Trophoblast cell (in vitro differentiated cells and primary cell): ENCODE results near the gene BMPER.

Experiments
- DNase-seq, 2 donors: peaks; one replicate each; pipeline ENCODE4 v3.0.0-alpha.2; 2016
- H2AFZ ChIP-seq: 2 replicates; pipeline ENCODE4 v1.6.1; 2013; ENCODE audit warnings: low read length, moderate library complexity, mild to moderate bottlenecking; ENCODE audit not compliant: insufficient read depth, poor library complexity
- H2AK5ac ChIP-seq: 2 replicates; pipeline ENCODE4 v1.6.1; 2013; ENCODE audit warnings: mild to moderate bottlenecking, low read length
- H2BK120ac ChIP-seq: 2 replicates; pipeline ENCODE4 v1.6.1; 2013; ENCODE audit warnings: low read length, mild to moderate bottlenecking, moderate library complexity; ENCODE audit not compliant: insufficient read depth, poor library complexity
- H2BK12ac ChIP-seq: 2 replicates; pipeline ENCODE4 v1.6.1; 2013; ENCODE audit warnings: mild to moderate bottlenecking, low read length, moderate library complexity
- H2BK5ac ChIP-seq: 2 replicates; pipeline ENCODE4 v1.6.1; 2013; ENCODE audit warnings: low read length, low read depth, moderate library complexity, mild to moderate bottlenecking; ENCODE audit not compliant: poor library complexity
- H3K14ac ChIP-seq: 2 replicates; pipeline ENCODE4 v1.6.1; 2013; ENCODE audit warnings: mild to moderate bottlenecking, low read length
- H3K18ac ChIP-seq: 2 replicates; pipeline ENCODE4 v1.6.1; 2013; ENCODE audit warnings: mild to moderate bottlenecking, low read length
- H3K23ac ChIP-seq: 2 replicates; pipeline ENCODE4 v1.6.1; 2013; ENCODE audit warnings: low read length
- H3K27ac ChIP-seq: 2 replicates; pipeline ENCODE4 v1.5.1; 2013; ENCODE audit warnings: low read depth, mild to moderate bottlenecking, inconsistent platforms, low read length, moderate library complexity
- H3K27me3 ChIP-seq: 2 replicates; pipeline ENCODE4 v1.6.1; 2013; ENCODE audit warnings: inconsistent platforms, mild to moderate bottlenecking, low read length, moderate library complexity; ENCODE audit not compliant: insufficient read depth
- H3K36me3 ChIP-seq, 2 experiments: 1 replicate in 1 of 2; 2 replicates in 1 of 2; pipeline ENCODE4 v1.6.1; 2013; ENCODE audit warnings: low read length in 2 of 2, mild to moderate bottlenecking in 2 of 2, moderate library complexity in 1 of 2; ENCODE audit not compliant: insufficient read depth in 2 of 2, control insufficient read depth in 1 of 2
- H3K4ac ChIP-seq: 2 replicates; pipeline ENCODE4 v1.6.1; 2013; ENCODE audit warnings: low read depth, mild to moderate bottlenecking, low read length, moderate library complexity
- H3K4me1 ChIP-seq, 2 experiments: 1 replicate in 1 of 2; 2 replicates in 1 of 2; pipeline ENCODE4 v1.6.1; 2013; ENCODE audit warnings: low read length in 2 of 2, mild to moderate bottlenecking in 2 of 2, moderate library complexity in 1 of 2; ENCODE audit not compliant: insufficient read depth in 2 of 2, control insufficient read depth in 1 of 2
- H3K4me2 ChIP-seq: 2 replicates; pipeline ENCODE4 v1.6.1; 2013; ENCODE audit warnings: inconsistent platforms, mild to moderate bottlenecking, low read length, moderate library complexity
- H3K4me3 ChIP-seq: 2 replicates; pipeline ENCODE4 v1.5.1; 2013; ENCODE audit warnings: mild to moderate bottlenecking, low read depth, low read length, inconsistent platforms
- H3K79me1 ChIP-seq: one replicate; pipeline ENCODE4 v1.6.1; 2013; ENCODE audit warnings: low read length
- H3K79me2 ChIP-seq: 2 replicates; pipeline ENCODE4 v1.6.1; 2013; ENCODE audit warnings: low read length, mild to moderate bottlenecking; ENCODE audit not compliant: control insufficient read depth, insufficient read depth, poor library complexity
- H3K9ac ChIP-seq: 2 replicates; pipeline ENCODE4 v1.6.1; 2013; ENCODE audit warnings: mild to moderate bottlenecking, low read length
- H3K9me3 ChIP-seq: 2 replicates; pipeline ENCODE4 v1.6.1; 2013; ENCODE audit warnings: low read depth, mild to moderate bottlenecking, control low read depth, inconsistent platforms, low read length; ENCODE audit not compliant: insufficient read depth
- H4K12ac ChIP-seq: 2 replicates; pipeline ENCODE4 v1.6.1; 2013; ENCODE audit warnings: low read depth, mild to moderate bottlenecking, low read length, moderate library complexity
- H4K8ac ChIP-seq: 2 replicates; pipeline ENCODE4 v1.6.1; 2013; ENCODE audit warnings: low read depth, mild to moderate bottlenecking, low read length, moderate library complexity
- H4K91ac ChIP-seq: one replicate; pipeline ENCODE4 v1.6.1; 2013; ENCODE audit warnings: low read depth, mild to moderate bottlenecking, low read length, moderate library complexity
- WGBS: extraction: QIAGEN DNeasy Blood & Tissue Kit; methylation state at CpG from one replicate; pipeline ENCODE4 v1.1.7; 2013; ENCODE audit warnings: missing lambda C conversion rate; ENCODE audit not compliant: insufficient read length, insufficient coverage; ENCODE audit errors: extremely low coverage; 5-methylcytosine and 5-hydroxymethylcytosine counted together

The BMPER gene

DNA sequence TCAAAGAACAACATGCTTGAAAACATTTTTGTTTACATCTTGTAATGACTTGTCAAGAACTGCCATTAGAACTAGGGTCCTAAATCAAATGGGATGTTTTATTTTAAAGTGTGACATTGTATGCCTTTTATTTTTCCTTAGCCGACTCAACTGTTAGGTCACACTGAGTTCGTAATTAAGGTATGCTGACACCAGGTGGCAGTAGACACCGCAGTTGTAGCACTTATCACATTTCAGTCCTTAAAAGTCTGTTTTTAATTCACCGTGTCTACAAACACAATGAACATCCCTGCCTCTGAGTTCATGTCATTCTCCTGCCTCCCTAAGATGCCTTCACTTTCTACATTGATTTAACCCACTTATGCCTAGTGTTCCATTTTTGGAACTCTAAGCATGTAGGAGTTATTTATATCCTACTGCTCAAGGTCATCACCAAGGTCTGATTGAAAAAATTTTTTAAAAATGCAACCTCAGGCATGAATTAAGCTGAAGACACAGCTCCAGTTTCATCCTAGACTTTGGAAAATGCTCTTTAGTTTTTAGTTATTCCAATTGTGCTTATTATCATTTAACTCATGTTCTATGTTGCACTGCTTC lies 186.1 kb downstream of the BMPER start:
- no peaks in the 10 kb centered on the region for H3K79me1 ChIP-seq
- no peak overlapping the region for H3K14ac ChIP-seq
- H3K79me2 ChIP-seq, result no peaks in the 10 kb centered on the region
- H4K12ac ChIP-seq, result no peak overlapping the region
- no peaks in the 10 kb centered on the region for H3K27me3 ChIP-seq
- WGBS, result no CpG with 5 or more reads among the region's 4 CpGs
- no peak overlapping the region for H3K4me2 ChIP-seq
- H3K4me3 ChIP-seq, result no peak overlapping the region
- H4K91ac ChIP-seq, result no peak overlapping the region
- no peak overlapping the region for H3K4ac ChIP-seq
- no peak overlapping the region for H2AFZ ChIP-seq
- no peak overlapping the region for H2AK5ac ChIP-seq
- H3K27ac ChIP-seq, result no peak overlapping the region
- H3K36me3 ChIP-seq, result no peaks in the 10 kb centered on the region
- H2BK5ac ChIP-seq, result no peak overlapping the region
- no peak overlapping the region for H3K18ac ChIP-seq
- peak; percentile 53 to 90 for DNase-seq
- no peak overlapping the region for H3K9ac ChIP-seq
- H2BK12ac ChIP-seq, result no peak overlapping the region
- no peak overlapping the region for H3K23ac ChIP-seq
- H4K8ac ChIP-seq, result no peak overlapping the region
- peaks cover 2% of the 10 kb centered on the region for H3K9me3 ChIP-seq
- H2BK120ac ChIP-seq, result no peak overlapping the region
- no peaks in the 10 kb centered on the region for H3K4me1 ChIP-seq

DNA sequence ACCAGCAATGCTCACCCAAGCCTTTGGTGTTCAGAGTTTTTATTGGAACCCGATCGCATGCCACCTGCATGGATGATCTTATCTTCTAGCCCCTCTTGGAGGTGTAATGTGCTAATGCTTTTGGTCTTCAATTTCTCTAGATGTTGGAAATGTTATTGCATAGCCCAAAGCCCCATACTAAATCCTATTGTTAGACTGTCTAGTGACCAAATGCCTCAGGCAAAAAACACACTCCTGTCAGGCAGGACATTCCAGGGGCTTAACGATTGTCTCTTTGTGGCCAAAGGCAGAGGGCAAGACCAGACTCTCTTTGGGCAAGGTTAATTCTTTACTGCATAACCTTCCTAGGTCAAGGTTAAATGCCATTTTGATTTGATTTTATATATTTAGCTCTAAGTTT lies 187.9 kb downstream of the BMPER start:
- H2AK5ac ChIP-seq, result no peak overlapping the region
- H4K91ac ChIP-seq, result no peak overlapping the region
- H2BK5ac ChIP-seq, result no peak overlapping the region
- H3K27me3 ChIP-seq, result no peaks in the 10 kb centered on the region
- H3K79me2 ChIP-seq, result no peaks in the 10 kb centered on the region
- no peaks in the 10 kb centered on the region for H3K4me1 ChIP-seq
- no peak overlapping the region for H4K8ac ChIP-seq
- no CpG with 5 or more reads among the region's 3 CpGs for WGBS
- no peak overlapping the region for H3K18ac ChIP-seq
- no peak overlapping the region for H3K4ac ChIP-seq
- no peak overlapping the region for H3K27ac ChIP-seq
- H3K14ac ChIP-seq, result no peak overlapping the region
- H3K36me3 ChIP-seq, result no peaks in the 10 kb centered on the region
- DNase-seq, result no peak
- no peak overlapping the region for H2AFZ ChIP-seq
- H2BK12ac ChIP-seq, result no peak overlapping the region
- no peak overlapping the region for H4K12ac ChIP-seq
- H3K23ac ChIP-seq, result no peak overlapping the region
- H2BK120ac ChIP-seq, result no peak overlapping the region
- H3K4me3 ChIP-seq, result no peak overlapping the region
- H3K4me2 ChIP-seq, result no peak overlapping the region
- no peak overlapping the region for H3K9ac ChIP-seq
- no peaks in the 10 kb centered on the region for H3K79me1 ChIP-seq
- H3K9me3 ChIP-seq, result peaks cover 2% of the 10 kb centered on the region

DNA sequence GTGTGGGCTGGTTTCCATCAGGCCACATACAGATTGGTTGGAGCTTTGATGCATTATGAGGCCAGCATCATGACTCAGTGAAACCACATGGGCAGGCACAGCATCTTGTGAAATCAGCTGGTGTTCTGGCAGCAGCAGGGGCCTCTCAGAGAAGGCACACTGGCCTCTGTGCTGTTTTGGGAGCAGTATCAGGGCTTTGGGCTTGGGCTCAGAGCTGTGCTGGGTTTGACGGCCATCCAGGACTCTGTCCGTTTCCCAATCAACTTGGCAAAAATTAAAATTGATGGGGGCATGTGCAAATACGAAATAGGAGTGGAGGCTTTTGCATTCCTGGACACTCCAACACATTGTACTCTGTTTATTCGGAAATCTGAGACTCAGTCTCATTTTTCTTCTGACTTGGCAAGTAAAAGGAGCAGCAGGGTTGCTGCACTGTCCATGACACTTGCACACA lies 190.9 kb downstream of the BMPER start:
- H3K9me3 ChIP-seq, result peaks cover 2% of the 10 kb centered on the region
- DNase-seq, result no peak
- no peak overlapping the region for H3K14ac ChIP-seq
- no peak overlapping the region for H3K9ac ChIP-seq
- no peak overlapping the region for H4K91ac ChIP-seq
- H2BK120ac ChIP-seq, result no peak overlapping the region
- WGBS, result no CpG with 5 or more reads among the region's 4 CpGs
- H3K4me3 ChIP-seq, result no peak overlapping the region
- no peak overlapping the region for H4K12ac ChIP-seq
- H3K4me1 ChIP-seq, result no peaks in the 10 kb centered on the region
- H2AK5ac ChIP-seq, result no peak overlapping the region
- H3K27ac ChIP-seq, result no peak overlapping the region
- no peaks in the 10 kb centered on the region for H3K27me3 ChIP-seq
- H3K79me1 ChIP-seq, result no peaks in the 10 kb centered on the region
- H3K79me2 ChIP-seq, result no peaks in the 10 kb centered on the region
- no peak overlapping the region for H3K18ac ChIP-seq
- H3K23ac ChIP-seq, result no peak overlapping the region
- H2BK5ac ChIP-seq, result no peak overlapping the region
- no peaks in the 10 kb centered on the region for H3K36me3 ChIP-seq
- no peak overlapping the region for H2AFZ ChIP-seq
- H3K4me2 ChIP-seq, result no peak overlapping the region
- no peak overlapping the region for H2BK12ac ChIP-seq
- H3K4ac ChIP-seq, result no peak overlapping the region
- no peak overlapping the region for H4K8ac ChIP-seq

DNA sequence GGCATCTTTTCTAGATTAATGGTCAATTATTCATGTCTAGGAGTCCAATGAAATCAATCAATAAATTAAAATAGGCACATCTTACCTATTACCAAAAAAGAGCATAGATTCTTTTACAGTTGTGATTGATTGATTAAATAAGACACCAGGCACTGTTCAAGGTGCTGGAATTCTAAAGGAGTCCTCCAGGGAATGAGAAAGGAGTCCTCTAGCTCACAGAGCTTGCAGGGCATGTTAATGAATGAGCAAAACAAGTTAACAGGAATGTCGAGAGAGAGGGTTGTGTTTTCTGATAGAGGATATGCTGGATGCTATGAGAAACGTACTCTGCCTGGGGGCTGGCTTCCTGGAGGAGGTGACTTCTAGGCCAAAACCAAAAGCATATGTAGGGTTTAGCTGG lies 191.4 kb downstream of the BMPER start:
- Histone ChIP-seq H3K4ac (no peak overlapping the region), H3K4me3 (no peak overlapping the region), H3K79me1 (no peaks in the 10 kb centered on the region), H3K14ac (no peak overlapping the region), H2BK120ac (no peak overlapping the region), H3K4me2 (no peak overlapping the region), H2AK5ac (no peak overlapping the region), H3K9ac (no peak overlapping the region), H4K8ac (no peak overlapping the region), H3K79me2 (no peaks in the 10 kb centered on the region), H3K4me1 (no peaks in the 10 kb centered on the region), H3K9me3 (peaks cover 2% of the 10 kb centered on the region), H2BK12ac (no peak overlapping the region), H2AFZ (no peak overlapping the region), H2BK5ac (no peak overlapping the region), H3K18ac (no peak overlapping the region), H4K12ac (no peak overlapping the region), H3K36me3 (no peaks in the 10 kb centered on the region), H4K91ac (no peak overlapping the region), H3K23ac (no peak overlapping the region), H3K27me3 (no peaks in the 10 kb centered on the region), H3K27ac (no peak overlapping the region)
- DNase-seq, result no peak
- no CpG with 5 or more reads among the region's 2 CpGs for WGBS
